DND-41 (cell line): ENCODE results near the gene TPRG1.

Experiments used
- ATAC-seq: fragments of 200-7000 bp; cut with Tn5 transposase; 3 replicates; pipeline ENCODE4 v1.9.1; 2021; ENCODE audit warnings: low read depth; ENCODE audit not compliant: insufficient read depth
- DNase-seq: peaks from one replicate; pipeline ENCODE4 v3.0.0-alpha.2; 2020
- H2AFZ ChIP-seq: 2 replicates; pipeline ENCODE4 v1.6.0; 2012; ENCODE audit warnings: low read depth, low read length
- H3K27ac ChIP-seq: 2 replicates; pipeline ENCODE4 v1.5.1; 2012; ENCODE audit warnings: low read length, inconsistent platforms
- H3K27me3 ChIP-seq: fragments of 200-600 bp; sonication (generic); 2 replicates; pipeline ENCODE4 v1.6.0; 2012; ENCODE audit warnings: low read length, mild to moderate bottlenecking, inconsistent platforms; ENCODE audit not compliant: insufficient read depth, poor library complexity
- H3K36me3 ChIP-seq: 2 replicates; pipeline ENCODE4 v1.5.1; 2012; ENCODE audit warnings: low read length, inconsistent platforms; ENCODE audit not compliant: insufficient read depth
- H3K4me1 ChIP-seq: 2 replicates; pipeline ENCODE4 v1.5.1; 2012; ENCODE audit warnings: mild to moderate bottlenecking, low read length; ENCODE audit not compliant: insufficient read depth
- H3K4me2 ChIP-seq: 2 replicates; pipeline ENCODE4 v1.6.0; 2012; ENCODE audit warnings: mild to moderate bottlenecking, moderate library complexity, low read length, inconsistent platforms; ENCODE audit not compliant: insufficient read depth
- H3K4me3 ChIP-seq, 2 experiments: fragments of 200-600 bp in 1 of 2; shearing (Covaris generic) in 1 of 2; 2 replicates each; pipeline ENCODE4 v1.5.1; 2012 to 2016; ENCODE audit warnings: inconsistent platforms in 2 of 2, low read length in 2 of 2, mild to moderate bottlenecking in 2 of 2, low read depth in 1 of 2, moderate library complexity in 1 of 2
- H3K79me2 ChIP-seq: 2 replicates; pipeline ENCODE4 v1.6.0; 2012; ENCODE audit warnings: low read length, inconsistent platforms; ENCODE audit not compliant: insufficient read depth
- H3K9ac ChIP-seq: 2 replicates; pipeline ENCODE4 v1.6.0; 2012; ENCODE audit warnings: low read depth, mild to moderate bottlenecking, inconsistent platforms, low read length, moderate library complexity
- H3K9me3 ChIP-seq: 2 replicates; pipeline ENCODE4 v1.5.1; 2012; ENCODE audit warnings: low read length, moderate library complexity, mild to moderate bottlenecking, inconsistent platforms; ENCODE audit not compliant: insufficient read depth, severe bottlenecking
- H4K20me1 ChIP-seq: 2 replicates; pipeline ENCODE4 v1.6.0; 2012; ENCODE audit warnings: low read length; ENCODE audit not compliant: insufficient read depth
- EZH2 ChIP-seq: IDR thresholded peaks from 3 replicates; pipeline ENCODE4 v1.6.1; 2012; ENCODE audit warnings: borderline replicate concordance, low read depth, mild to moderate bottlenecking, moderate library complexity, low read length, inconsistent platforms; ENCODE audit not compliant: severe bottlenecking
- TF ChIP-seq, protein P1 (sequence below): IDR thresholded peaks from 2 replicates; pipeline ENCODE4 v1.5.1; 2012; ENCODE audit warnings: borderline replicate concordance, low read length, moderate library complexity, mild to moderate bottlenecking; ENCODE audit not compliant: poor library complexity, severe bottlenecking; ENCODE audit errors: extremely low read depth

TPRG1 gene, protein sequence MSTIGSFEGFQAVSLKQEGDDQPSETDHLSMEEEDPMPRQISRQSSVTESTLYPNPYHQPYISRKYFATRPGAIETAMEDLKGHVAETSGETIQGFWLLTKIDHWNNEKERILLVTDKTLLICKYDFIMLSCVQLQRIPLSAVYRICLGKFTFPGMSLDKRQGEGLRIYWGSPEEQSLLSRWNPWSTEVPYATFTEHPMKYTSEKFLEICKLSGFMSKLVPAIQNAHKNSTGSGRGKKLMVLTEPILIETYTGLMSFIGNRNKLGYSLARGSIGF

GRCh38 chr3:189171707-189172106, at the start of gene TPRG1:
Gene TPRG1 (plus strand): TSS chr3:189171971. CDS start chr3:189207385, 35,414 bp downstream.
- Histone ChIP-seq H3K79me2 (no peaks in the 10 kb centered on the region), H2AFZ (no peak within 1 kb of the TSS), H3K9me3 (no peaks in the 10 kb centered on the region), H3K9ac (no peak within 1 kb of the TSS), H3K4me2 (no peak within 1 kb of the TSS), H3K36me3 (no peaks in the 10 kb centered on the region), H3K27me3 (no peaks in the 10 kb centered on the region), H3K4me1 (no peaks in the 10 kb centered on the region), H4K20me1 (no peaks in the 10 kb centered on the region), H3K4me3 (no peak within 1 kb of the TSS), H3K27ac (no peak within 1 kb of the TSS)
- TF ChIP-seq EZH2: no peak
- TF ChIP-seq, protein P1, sequence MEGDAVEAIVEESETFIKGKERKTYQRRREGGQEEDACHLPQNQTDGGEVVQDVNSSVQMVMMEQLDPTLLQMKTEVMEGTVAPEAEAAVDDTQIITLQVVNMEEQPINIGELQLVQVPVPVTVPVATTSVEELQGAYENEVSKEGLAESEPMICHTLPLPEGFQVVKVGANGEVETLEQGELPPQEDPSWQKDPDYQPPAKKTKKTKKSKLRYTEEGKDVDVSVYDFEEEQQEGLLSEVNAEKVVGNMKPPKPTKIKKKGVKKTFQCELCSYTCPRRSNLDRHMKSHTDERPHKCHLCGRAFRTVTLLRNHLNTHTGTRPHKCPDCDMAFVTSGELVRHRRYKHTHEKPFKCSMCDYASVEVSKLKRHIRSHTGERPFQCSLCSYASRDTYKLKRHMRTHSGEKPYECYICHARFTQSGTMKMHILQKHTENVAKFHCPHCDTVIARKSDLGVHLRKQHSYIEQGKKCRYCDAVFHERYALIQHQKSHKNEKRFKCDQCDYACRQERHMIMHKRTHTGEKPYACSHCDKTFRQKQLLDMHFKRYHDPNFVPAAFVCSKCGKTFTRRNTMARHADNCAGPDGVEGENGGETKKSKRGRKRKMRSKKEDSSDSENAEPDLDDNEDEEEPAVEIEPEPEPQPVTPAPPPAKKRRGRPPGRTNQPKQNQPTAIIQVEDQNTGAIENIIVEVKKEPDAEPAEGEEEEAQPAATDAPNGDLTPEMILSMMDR: no peak
- DNase-seq (no peak), ATAC-seq (no peak)

DNA sequence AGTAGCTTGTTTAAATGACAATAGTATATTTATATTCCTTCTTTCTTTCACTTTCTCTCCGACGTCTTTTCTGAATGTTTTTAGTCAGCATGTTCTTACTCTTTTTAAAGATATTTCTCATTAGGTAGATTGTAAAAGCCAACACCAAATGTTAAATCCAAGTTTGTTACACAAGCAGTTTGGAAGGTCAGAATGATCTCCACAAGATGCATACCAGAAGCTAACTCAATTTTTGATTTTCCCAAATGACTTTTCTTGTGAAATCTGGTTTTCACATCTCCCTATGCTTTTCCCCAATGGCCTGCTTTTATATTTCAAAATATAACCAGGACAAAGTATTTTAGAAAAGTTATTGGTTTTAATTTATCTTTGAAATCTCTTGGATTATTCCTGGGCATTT, 49.7 kb upstream of the TPRG1 start:
- no peak overlapping the region for H3K4me3 ChIP-seq
- TF ChIP-seq, protein P1: no peak
- no peak for TF ChIP-seq EZH2
- no peak overlapping the region for H2AFZ ChIP-seq
- H3K4me2 ChIP-seq: no peak overlapping the region
- ATAC-seq (no peak), DNase-seq (no peak)
- H3K27ac ChIP-seq: no peak overlapping the region
- no peaks in the 10 kb centered on the region for H3K27me3 ChIP-seq
- no peaks in the 10 kb centered on the region for H3K79me2 ChIP-seq
- H4K20me1 ChIP-seq: no peaks in the 10 kb centered on the region
- peaks cover 8% of the 10 kb centered on the region for H3K9me3 ChIP-seq
- H3K36me3 ChIP-seq: no peaks in the 10 kb centered on the region
- no peak overlapping the region for H3K9ac ChIP-seq
- no peaks in the 10 kb centered on the region for H3K4me1 ChIP-seq

GRCh38 chr3:189122526-189123205, 49.1 kb upstream of the TPRG1 start:
- H4K20me1 ChIP-seq: no peaks in the 10 kb centered on the region
- H3K27me3 ChIP-seq: no peaks in the 10 kb centered on the region
- ATAC-seq (no peak), DNase-seq (no peak)
- H3K4me3 ChIP-seq: no peak overlapping the region
- no peaks in the 10 kb centered on the region for H3K36me3 ChIP-seq
- H2AFZ ChIP-seq: no peak overlapping the region
- no peak overlapping the region for H3K4me2 ChIP-seq
- no peaks in the 10 kb centered on the region for H3K4me1 ChIP-seq
- H3K9me3 ChIP-seq: peaks cover 8% of the 10 kb centered on the region
- H3K79me2 ChIP-seq: no peaks in the 10 kb centered on the region
- no peak overlapping the region for H3K9ac ChIP-seq
- no peak overlapping the region for H3K27ac ChIP-seq
- no peak for TF ChIP-seq EZH2
- TF ChIP-seq, protein P1: no peak
